GM23248 (cell line): Measurements from ENCODE around the gene TNS2. TPM values are rescaled to one million over a fixed set of nuclear protein-coding genes. Genes with fewer than 3 reads are reported as not detected.

Experiments used
- DNase-seq: peaks from one replicate; pipeline ENCODE4 v3.0.0-alpha.2; 2015
- H2AFZ ChIP-seq: fragments of 200-600 bp; sonication (generic); 2 replicates; pipeline ENCODE4 v1.6.1; 2016; ENCODE audit warnings: antibody characterized with exemption
- H3F3A ChIP-seq: fragments of 200-600 bp; sonication (generic); 2 replicates; pipeline ENCODE4 v1.6.1; 2016; ENCODE audit warnings: mild to moderate bottlenecking, antibody characterized with exemption, mixed run types; ENCODE audit not compliant: insufficient read depth
- H3K27ac ChIP-seq: fragments of 200-600 bp; sonication (generic); 2 replicates; pipeline ENCODE4 v1.5.1; 2016; ENCODE audit warnings: mild to moderate bottlenecking
- H3K27me3 ChIP-seq: fragments of 200-600 bp; sonication (generic); replicated peaks from 2 replicates; pipeline ENCODE4 v1.6.1; 2016; ENCODE audit warnings: mild to moderate bottlenecking; ENCODE audit not compliant: insufficient read depth
- H3K36me3 ChIP-seq: fragments of 200-600 bp; sonication (generic); 2 replicates; pipeline ENCODE4 v1.6.1; 2016; ENCODE audit warnings: low read depth, mild to moderate bottlenecking
- H3K4me1 ChIP-seq: fragments of 200-600 bp; sonication (generic); 2 replicates; pipeline ENCODE4 v1.6.1; 2016; ENCODE audit warnings: mild to moderate bottlenecking; ENCODE audit not compliant: insufficient read depth
- H3K4me2 ChIP-seq: fragments of 200-600 bp; sonication (generic); one replicate; pipeline ENCODE4 v1.6.1; 2016; ENCODE audit warnings: mild to moderate bottlenecking; ENCODE audit not compliant: unreplicated experiment
- H3K4me3 ChIP-seq: fragments of 200-600 bp; sonication (generic); 2 replicates; pipeline ENCODE4 v1.5.1; 2016; ENCODE audit warnings: mild to moderate bottlenecking
- H3K79me2 ChIP-seq: fragments of 200-600 bp; sonication (generic); 2 replicates; pipeline ENCODE4 v1.6.1; 2016; ENCODE audit warnings: mild to moderate bottlenecking; ENCODE audit not compliant: insufficient read depth
- H3K9ac ChIP-seq: fragments of 200-600 bp; sonication (generic); 2 replicates; pipeline ENCODE4 v1.6.1; 2016; ENCODE audit warnings: mild to moderate bottlenecking
- H3K9me2 ChIP-seq: fragments of 200-600 bp; sonication (generic); 2 replicates; pipeline ENCODE4 v1.6.1; 2016; ENCODE audit warnings: mixed run types, mild to moderate bottlenecking, moderate library complexity; ENCODE audit not compliant: insufficient read depth
- H3K9me3 ChIP-seq: fragments of 200-600 bp; sonication (generic); one replicate; pipeline ENCODE4 v1.6.1; 2017; ENCODE audit warnings: low read depth
- H4K20me1 ChIP-seq: fragments of 200-600 bp; sonication (generic); 2 replicates; pipeline ENCODE4 v1.6.0; 2016; ENCODE audit not compliant: insufficient read depth
- EZH2 ChIP-seq: fragments of 200-600 bp; sonication (generic); IDR thresholded peaks from 2 replicates; pipeline ENCODE4 v1.6.1; 2018; ENCODE audit warnings: antibody characterized with exemption, mild to moderate bottlenecking; ENCODE audit not compliant: insufficient read depth, poor library complexity, severe bottlenecking
- EZH2phosphoT487 ChIP-seq: fragments of 200-600 bp; sonication (generic); IDR thresholded peaks from 2 replicates; pipeline ENCODE4 v1.6.1; 2018; ENCODE audit warnings: antibody characterized with exemption, moderate library complexity, mild to moderate bottlenecking, low read depth; ENCODE audit not compliant: insufficient read depth
- WGBS, 2 experiments: methylation state at CpG; one replicate each; pipeline ENCODE4 v1.1.6; 2015 to 2017; ENCODE audit warnings: low lambda C conversion rate in 2 of 2, low coverage in 1 of 2; ENCODE audit errors: missing lambda C conversion rate in 2 of 2; 5-methylcytosine and 5-hydroxymethylcytosine counted together
- in situ Hi-C: fragments of 300-500 bp; cut with MboI; formaldehyde crosslinking; loops from 2 replicates; pipeline ENCODE4 v1.15.0; 2020
- polyA plus RNA-seq: library from polyadenylated mRNA; unstranded; fragments of >200 nt; fragmentation: Nextera tagmentation; extraction: Ambion mirVana; gene quantifications from 2 replicates; pipeline ENCODE4 v1.2.1, GENCODE V29; 2016
- total RNA-seq: library from RNA; depleted of rRNA; stranded (reverse); fragments of >200 nt; shearing (Covaris generic); gene quantifications from 2 replicates; pipeline ENCODE4 v1.2.3, GENCODE V29; 2014

Gene TNS2
- total and polyA plus RNA-seq, 2 experiments from 2014 or later, result 26.1 to 41.6 TPM

GRCh38 chr12:53065975-53066931, 16.4 kb downstream of the TNS2 start:
- 38 to 40% methylated on average over 23 to 24 of the region's 24 CpGs for WGBS, 2 experiments
- no peak for TF ChIP-seq EZH2phosphoT487
- no peak for TF ChIP-seq EZH2
- H3K36me3 ChIP-seq, result peaks cover 7% of the 10 kb centered on the region; the same call in 1 of the 2 replicates
- peak overlapping the region; percentile 65 for H3K9ac ChIP-seq
- H3K79me2 ChIP-seq, result no peaks in the 10 kb centered on the region
- no peak overlapping the region for H2AFZ ChIP-seq
- no peaks in the 10 kb centered on the region for H3K27me3 ChIP-seq
- peaks cover 37% of the 10 kb centered on the region for H3K4me1 ChIP-seq
- H3K9me2 ChIP-seq, result no peaks in the 10 kb centered on the region
- H3K27ac ChIP-seq, result peak overlapping the region; percentile 61
- H3K4me3 ChIP-seq, result no peak overlapping the region
- H3K9me3 ChIP-seq, result no peaks in the 10 kb centered on the region
- peak overlapping the region; percentile 7 for H3K4me2 ChIP-seq
- H3F3A ChIP-seq, result peaks cover 41% of the 10 kb centered on the region
- no peaks in the 10 kb centered on the region for H4K20me1 ChIP-seq
- DNase-seq, result peak; percentile 89
- in situ Hi-C loops, result no loop called here

DNA sequence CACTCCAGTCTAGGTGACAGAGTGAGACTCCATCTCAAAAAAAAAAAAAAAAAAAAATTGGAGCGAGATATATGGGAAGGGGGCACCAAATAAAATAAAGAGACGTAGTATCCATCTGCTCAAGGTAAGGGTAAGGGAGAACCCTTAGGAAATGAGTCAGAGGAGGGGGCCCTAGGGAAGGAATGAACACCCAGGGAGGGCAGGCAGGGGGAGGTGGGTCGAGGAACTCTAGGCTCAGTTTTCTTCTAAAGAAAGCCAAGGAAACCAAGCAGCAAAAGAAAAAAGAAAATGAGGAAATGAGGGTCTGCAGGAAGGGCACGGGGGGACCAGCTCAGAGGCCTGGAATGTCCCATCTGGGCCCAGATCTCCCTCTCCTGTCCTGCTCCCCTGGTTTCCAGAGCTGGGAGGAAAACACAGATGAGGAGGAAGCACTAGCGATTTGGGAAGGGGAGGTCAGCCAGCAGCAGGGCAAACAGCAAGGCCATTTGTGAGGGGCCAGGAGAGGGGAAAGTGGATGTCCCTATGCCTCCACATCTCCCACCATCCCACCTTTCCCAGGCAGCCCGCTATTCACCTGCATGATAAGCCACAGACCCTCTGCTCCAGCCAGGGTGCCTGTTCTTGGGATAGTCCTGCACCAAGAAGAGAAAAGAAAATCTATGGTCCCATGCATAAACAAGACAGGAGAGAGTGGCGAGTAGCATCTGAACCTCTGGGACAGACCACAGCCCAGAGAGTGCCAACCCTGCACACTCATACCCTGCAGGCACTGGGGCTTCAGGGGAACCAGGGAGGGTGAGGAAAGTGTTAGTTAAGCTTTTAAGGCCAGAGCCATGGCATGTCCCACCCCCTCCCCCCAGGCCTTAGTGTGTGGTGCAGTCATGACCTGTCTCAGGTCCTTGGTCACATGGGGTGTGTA, 17.5 kb downstream of the TNS2 start:
- peaks cover 7% of the 10 kb centered on the region; the same call in 1 of the 2 replicates for H3K36me3 ChIP-seq
- H4K20me1 ChIP-seq, result no peaks in the 10 kb centered on the region
- no peak overlapping the region for H3K4me3 ChIP-seq
- in situ Hi-C loops, result no loop called here
- H3K4me1 ChIP-seq, result peaks cover 48% of the 10 kb centered on the region
- H3K9ac ChIP-seq, result no peak overlapping the region
- peak; percentile 52 for DNase-seq
- H2AFZ ChIP-seq, result no peak overlapping the region
- no peak overlapping the region for H3K4me2 ChIP-seq
- H3F3A ChIP-seq, result peaks cover 40% of the 10 kb centered on the region
- H3K79me2 ChIP-seq, result peaks cover 4% of the 10 kb centered on the region
- H3K27ac ChIP-seq, result peak overlapping the region; percentile 14; the same call in 1 of the 2 replicates
- no peaks in the 10 kb centered on the region for H3K27me3 ChIP-seq
- 71 to 79% methylated on average over 7 of the region's 7 CpGs for WGBS, 2 experiments
- no peaks in the 10 kb centered on the region for H3K9me2 ChIP-seq
- no peaks in the 10 kb centered on the region for H3K9me3 ChIP-seq
- no peak for TF ChIP-seq EZH2phosphoT487
- no peak for TF ChIP-seq EZH2

DNA sequence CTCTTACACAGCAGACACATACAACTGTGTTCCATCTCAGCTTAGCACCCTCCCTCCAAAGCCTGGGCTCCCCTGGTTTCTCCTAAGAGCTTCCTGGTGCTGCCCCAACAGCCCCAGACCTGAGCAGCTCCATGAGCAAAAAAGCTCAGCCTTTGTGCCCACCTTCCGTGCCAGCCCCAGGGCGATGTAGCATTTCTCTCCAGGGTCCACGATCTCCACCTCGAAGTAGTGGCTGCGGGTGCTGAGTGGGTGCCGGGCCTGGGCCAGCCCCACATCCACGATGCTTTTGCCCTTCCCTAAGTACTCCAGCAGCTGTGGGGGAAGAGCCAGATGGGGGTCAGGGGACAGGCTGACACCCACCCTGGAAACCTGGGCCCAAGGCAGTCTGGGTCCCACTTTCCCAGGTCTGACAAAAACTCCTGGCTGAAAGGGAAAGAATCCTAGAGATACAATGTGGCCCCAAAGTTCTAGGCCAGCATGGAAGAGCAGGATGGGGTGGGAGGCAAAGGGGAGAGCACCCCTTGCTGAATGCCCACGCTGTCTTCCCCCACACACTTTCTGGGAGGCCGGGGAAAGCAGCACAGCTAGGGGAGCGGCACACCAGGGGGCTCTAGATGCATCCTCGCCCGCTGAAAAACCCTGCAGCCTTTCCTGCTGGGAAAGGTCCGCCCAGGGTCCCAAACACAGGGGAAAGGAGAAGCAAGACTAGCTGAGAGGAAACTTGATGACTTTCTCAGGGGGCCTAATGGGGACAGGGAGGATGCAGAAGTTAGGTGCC, 18.3 kb downstream of the TNS2 start:
- Histone ChIP-seq H3K79me2 (peaks cover 4% of the 10 kb centered on the region), H3F3A (peaks cover 32% of the 10 kb centered on the region), H3K9me2 (no peaks in the 10 kb centered on the region), H3K36me3 (peaks cover 7% of the 10 kb centered on the region; the same call in 1 of the 2 replicates), H3K9me3 (no peaks in the 10 kb centered on the region), H4K20me1 (no peaks in the 10 kb centered on the region), H2AFZ (no peak overlapping the region), H3K4me3 (no peak overlapping the region), H3K9ac (no peak overlapping the region), H3K27me3 (no peaks in the 10 kb centered on the region), H3K4me1 (peaks cover 50% of the 10 kb centered on the region), H3K27ac (peak overlapping the region; percentile 14; the same call in 1 of the 2 replicates), H3K4me2 (no peak overlapping the region)
- WGBS, 2 experiments, result 81 to 87% methylated on average over 13 of the region's 13 CpGs
- no peak for DNase-seq
- TF ChIP-seq EZH2phosphoT487, result no peak
- no peak for TF ChIP-seq EZH2
- in situ Hi-C loops, result no loop called here
